Activated T-cell treated with anti-CD3 and anti-CD28 coated beads, Interleukin-2, amount 50 U/mL, for 4 hours (primary cell): ENCODE data around the gene PSMD5. TPM values are rescaled to one million over a fixed set of nuclear protein-coding genes. Genes with fewer than 3 reads are reported as not detected.
A peak's percentile ranks its signal among the peaks of the same experiment; 100 is the strongest.

Experiments
- ATAC-seq, 2 donors: fragments of 200-7000 bp; cut with Tn5 transposase; one replicate each; pipeline ENCODE4 v1.10.0; 2021
- DNase-seq: peaks from one replicate; pipeline ENCODE4 v3.0.0-alpha.2; 2020
- H3K27me3 Mint-ChIP-seq: one replicate; pipeline ENCODE4 v1.8.0; 2021; ENCODE audit warnings: low read depth, mixed read lengths
- H3K36me3 Mint-ChIP-seq: one replicate; pipeline ENCODE4 v1.8.0; 2022; ENCODE audit warnings: mixed read lengths; ENCODE audit not compliant: insufficient read depth
- H3K4me1 Mint-ChIP-seq: one replicate; pipeline ENCODE4 v1.8.0; 2021; ENCODE audit warnings: low read depth, mixed read lengths
- H3K4me3 Mint-ChIP-seq: one replicate; pipeline ENCODE4 v1.8.0; 2021; ENCODE audit warnings: mild to moderate bottlenecking, moderate library complexity, mixed read lengths
- H3K9me3 Mint-ChIP-seq: one replicate; pipeline ENCODE4 v1.8.0; 2021; ENCODE audit warnings: mixed read lengths
- total RNA-seq, 3 donors: library from RNA; stranded (reverse); gene quantifications; one replicate each; pipeline ENCODE4 v1.2.1, GENCODE V29; 2021

The PSMD5 gene
- total RNA-seq, 3 donors from 2014 or later, result 64.3 to 75.9 (median 73.3) TPM

DNA sequence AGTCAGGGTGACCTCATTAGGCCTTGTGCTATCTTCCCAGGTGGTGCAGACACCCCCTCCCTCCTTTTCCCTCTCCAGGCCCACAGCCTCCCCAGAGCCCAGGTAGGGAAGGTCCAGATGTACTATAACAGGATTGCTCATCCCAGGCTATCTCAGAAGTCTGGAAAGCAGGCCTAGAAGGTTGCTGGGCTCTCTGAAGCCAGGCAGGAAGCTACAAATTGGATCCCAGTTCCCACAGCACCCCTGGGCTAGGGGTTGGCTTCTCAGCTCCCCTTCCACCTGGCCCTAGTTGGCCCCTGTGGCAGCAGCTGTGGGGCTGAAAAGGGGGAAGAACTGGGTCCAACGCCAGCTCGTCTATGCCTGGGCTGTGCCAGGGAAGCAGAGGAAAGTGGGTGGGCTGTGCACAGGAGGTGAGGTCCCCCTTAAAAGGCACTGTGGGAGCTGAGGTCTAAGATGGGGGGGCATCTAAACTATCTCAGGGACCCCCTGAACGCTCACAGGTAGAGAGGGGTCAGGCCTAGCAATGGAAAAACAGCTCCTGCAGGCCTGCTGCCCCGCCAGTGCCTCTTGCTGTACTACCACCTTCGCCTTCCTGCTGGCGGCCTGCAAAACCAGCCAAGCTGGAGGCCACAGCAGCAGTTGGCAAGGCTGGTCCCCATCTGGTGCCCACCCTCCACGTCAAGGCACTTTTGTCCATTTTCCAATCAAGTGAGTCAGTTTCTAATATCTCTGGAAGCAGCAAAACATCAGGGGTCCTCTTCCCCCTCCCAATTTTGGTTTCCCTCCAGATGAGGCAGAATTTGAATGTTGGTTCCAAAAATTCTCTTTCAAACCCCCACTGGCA, 13.3 kb upstream of the PSMD5 start:
- Mint-ChIP-seq H3K4me3 (no peak overlapping the region), H3K27me3 (no peaks in the 10 kb centered on the region), H3K4me1 (no peaks in the 10 kb centered on the region), H3K36me3 (peaks cover 23% of the 10 kb centered on the region), H3K9me3 (no peaks in the 10 kb centered on the region)
- no peak for DNase-seq
- no peak for ATAC-seq

DNA sequence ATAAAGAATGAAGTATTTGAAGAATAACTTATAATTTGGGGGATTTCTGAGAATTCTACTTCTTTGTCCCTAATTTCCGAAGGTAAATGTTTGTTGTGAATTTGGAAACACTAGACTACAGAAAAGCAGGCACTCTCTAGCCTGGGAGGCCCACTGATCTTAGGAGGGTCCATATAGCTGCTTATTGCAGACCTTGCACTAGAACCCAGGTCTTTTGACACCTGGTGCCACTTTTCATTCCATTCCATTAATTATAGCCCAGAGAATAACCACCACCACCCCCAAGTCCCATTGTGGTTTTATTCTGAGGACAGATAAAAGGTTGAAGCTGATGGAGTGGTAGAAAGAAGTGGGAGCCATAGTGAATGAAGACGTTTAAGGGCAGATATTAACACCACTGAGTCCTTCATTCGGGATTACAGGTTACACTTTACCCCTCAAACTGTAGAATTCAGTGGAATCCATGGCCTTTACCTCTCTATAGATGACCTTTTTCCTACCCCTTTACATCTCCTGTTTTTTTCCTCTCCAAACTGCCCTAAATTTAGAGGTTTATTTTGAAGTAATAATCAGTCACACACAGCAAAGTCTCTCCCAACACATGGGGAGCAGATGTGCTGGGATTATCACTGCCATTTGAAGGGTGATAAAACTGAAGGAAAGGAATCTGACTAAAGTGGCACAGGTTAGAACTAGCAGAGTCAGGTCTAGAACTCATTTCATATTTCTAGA, 12.0 kb upstream of the PSMD5 start:
- Mint-ChIP-seq H3K4me3 (no peak overlapping the region), H3K36me3 (peaks cover 15% of the 10 kb centered on the region), H3K4me1 (no peaks in the 10 kb centered on the region), H3K9me3 (no peaks in the 10 kb centered on the region), H3K27me3 (no peaks in the 10 kb centered on the region)
- no peak for DNase-seq
- ATAC-seq, result no peak

- Mint-ChIP-seq H3K9me3 (no peaks in the 10 kb centered on the region), H3K27me3 (no peaks in the 10 kb centered on the region), H3K4me3 (no peak overlapping the region), H3K4me1 (peaks cover 6% of the 10 kb centered on the region), H3K36me3 (peaks cover 13% of the 10 kb centered on the region)
- ATAC-seq (no peak), DNase-seq (no peak)
Observed at GRCh38 chr9:120853198-120853597, 10.5 kb upstream of the PSMD5 start.

DNA sequence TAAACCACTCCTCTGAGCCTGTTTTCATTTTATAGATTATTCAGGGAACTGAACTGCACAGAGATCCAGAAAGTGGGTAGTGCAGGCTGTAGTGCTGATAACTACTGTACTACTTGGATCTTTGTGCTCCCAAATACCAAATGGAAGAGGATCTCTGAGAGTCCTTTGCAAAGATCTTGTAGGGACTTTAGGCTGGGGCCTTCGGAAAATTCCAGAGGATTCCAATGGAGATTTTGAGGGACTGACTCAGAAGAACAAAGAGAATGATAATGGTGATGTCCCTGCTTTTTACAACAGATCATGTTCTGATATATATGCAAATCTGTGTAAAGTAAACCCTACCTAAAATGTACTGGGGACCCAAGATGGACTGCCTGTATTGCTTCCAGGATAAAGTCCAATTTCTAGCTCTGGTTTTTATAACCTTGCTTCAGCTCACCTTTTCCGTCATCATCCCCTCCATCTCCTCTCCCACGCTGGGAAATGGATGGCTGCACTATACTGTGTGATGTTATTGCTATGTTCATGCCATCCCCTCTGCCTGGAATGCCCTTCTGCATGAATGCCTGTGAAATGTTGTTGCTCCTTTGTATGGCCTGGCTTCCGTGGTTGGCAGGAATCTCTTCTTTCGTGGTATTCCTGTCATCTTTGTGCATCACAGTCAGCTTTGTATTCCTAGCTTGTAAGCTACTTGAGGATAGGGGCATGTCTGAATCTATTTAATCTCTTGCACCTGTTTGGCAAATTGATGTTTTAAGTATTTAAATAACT, 9.7 kb upstream of the PSMD5 start:
- DNase-seq, result no peak
- H3K4me1 Mint-ChIP-seq, result peaks cover 14% of the 10 kb centered on the region

DNA sequence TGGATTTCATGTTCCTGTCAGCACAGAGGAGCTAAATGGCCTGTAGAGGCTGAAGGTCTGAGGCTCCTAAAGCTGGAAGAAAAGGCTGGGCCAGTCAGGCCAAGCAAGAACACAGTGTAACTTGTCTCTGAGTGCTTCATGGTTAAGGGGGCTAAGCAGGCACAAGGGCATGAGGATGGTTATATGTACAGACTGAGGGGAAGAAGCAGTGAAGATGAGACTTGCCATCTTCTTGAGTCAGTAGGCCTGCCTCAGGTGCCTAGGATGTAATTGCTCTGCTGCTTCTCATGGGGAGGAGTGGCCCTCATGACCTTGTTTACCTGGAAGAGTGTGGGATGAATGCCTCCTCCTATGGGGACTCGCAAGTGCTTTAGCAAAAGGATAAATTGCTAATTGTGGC, 8.7 kb upstream of the PSMD5 start:
- Mint-ChIP-seq H3K27me3 (no peaks in the 10 kb centered on the region), H3K4me1 (peaks cover 23% of the 10 kb centered on the region), H3K9me3 (no peaks in the 10 kb centered on the region), H3K4me3 (no peak overlapping the region), H3K36me3 (peaks cover 4% of the 10 kb centered on the region)
- ATAC-seq, result no peak
- no peak for DNase-seq

More for the DNA sequence above, 9.7 kb upstream of the PSMD5 start:
- Mint-ChIP-seq H3K27me3 (no peaks in the 10 kb centered on the region), H3K4me3 (no peak overlapping the region), H3K9me3 (no peaks in the 10 kb centered on the region), H3K36me3 (peaks cover 7% of the 10 kb centered on the region)
- no peak for ATAC-seq

DNA sequence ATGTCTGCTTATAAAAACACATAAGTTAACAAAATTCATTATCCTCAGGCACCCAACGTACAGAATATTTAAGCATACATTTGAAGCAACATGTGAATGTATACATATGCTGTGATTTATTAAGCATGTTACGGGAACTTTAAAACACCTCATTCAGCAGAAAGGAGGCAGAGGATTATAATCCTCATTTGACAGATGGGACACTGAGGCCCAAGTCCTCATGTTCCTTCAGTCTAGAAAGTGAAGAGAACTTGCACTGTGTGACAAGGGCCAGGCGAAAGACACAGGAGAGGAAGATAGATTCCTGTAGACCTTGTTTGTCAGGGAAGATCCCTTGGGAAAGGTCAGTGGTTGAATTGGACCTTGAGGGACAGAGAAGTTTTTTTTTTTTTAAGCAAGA, 7.6 kb upstream of the PSMD5 start:
- no peaks in the 10 kb centered on the region for H3K27me3 Mint-ChIP-seq
- H3K36me3 Mint-ChIP-seq, result peaks cover 3% of the 10 kb centered on the region
- H3K9me3 Mint-ChIP-seq, result no peaks in the 10 kb centered on the region
- ATAC-seq, result no peak
- H3K4me1 Mint-ChIP-seq, result peaks cover 35% of the 10 kb centered on the region
- no peak overlapping the region for H3K4me3 Mint-ChIP-seq
- DNase-seq, result no peak

- H3K9me3 Mint-ChIP-seq, result no peaks in the 10 kb centered on the region
- H3K36me3 Mint-ChIP-seq, result peaks cover 2% of the 10 kb centered on the region
- DNase-seq (no peak), ATAC-seq (no peak)
- H3K27me3 Mint-ChIP-seq, result no peaks in the 10 kb centered on the region
- peaks cover 68% of the 10 kb centered on the region for H3K4me1 Mint-ChIP-seq
- H3K4me3 Mint-ChIP-seq, result peak overlapping the region; percentile 29
Observed at GRCh38 chr9:120846906-120847305, 4.2 kb upstream of the PSMD5 start.

GRCh38 chr9:120846251-120846889, 3.6 kb upstream of the PSMD5 start:
- Mint-ChIP-seq H3K4me1 (peaks cover 73% of the 10 kb centered on the region), H3K9me3 (no peaks in the 10 kb centered on the region), H3K27me3 (no peaks in the 10 kb centered on the region), H3K4me3 (peak overlapping the region; percentile 68), H3K36me3 (peaks cover 7% of the 10 kb centered on the region)
- ATAC-seq, result peak; percentile 38 to 41
- DNase-seq, result no peak

DNA sequence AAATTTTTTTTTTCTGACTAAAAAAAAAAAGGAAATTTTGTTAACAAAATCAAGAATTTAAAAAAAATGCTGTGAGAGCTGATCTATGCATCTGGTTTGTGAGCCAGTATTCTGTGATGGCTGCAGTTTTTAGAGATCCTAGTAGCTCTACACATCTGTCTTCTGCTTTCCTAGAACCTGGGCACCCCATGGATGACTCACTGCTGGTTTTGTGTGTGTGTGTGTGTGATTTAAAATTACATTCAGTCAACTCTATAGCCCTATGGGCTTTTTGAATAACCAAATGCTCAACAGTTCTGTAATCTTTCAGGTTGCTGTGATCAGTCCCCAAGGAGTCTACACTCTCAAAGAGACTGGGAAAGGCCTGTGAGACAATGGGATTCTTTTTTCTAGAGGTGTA, 2.5 kb upstream of the PSMD5 start:
- DNase-seq, result peak; percentile 27
- Mint-ChIP-seq H3K27me3 (no peaks in the 10 kb centered on the region), H3K36me3 (peaks cover 9% of the 10 kb centered on the region), H3K4me1 (peaks cover 75% of the 10 kb centered on the region), H3K9me3 (no peaks in the 10 kb centered on the region), H3K4me3 (peak overlapping the region; percentile 96)
- peak; percentile 19 to 23 for ATAC-seq

GRCh38 chr9:120841930-120842684, 615 bp downstream of the PSMD5 start:
- DNase-seq, result no peak
- Mint-ChIP-seq H3K36me3 (peaks cover 28% of the 10 kb centered on the region), H3K9me3 (no peaks in the 10 kb centered on the region), H3K4me1 (peaks cover 78% of the 10 kb centered on the region), H3K27me3 (no peaks in the 10 kb centered on the region), H3K4me3 (peak overlapping the region; percentile 96)
- peak in 1 of 2 donors; percentile 2 for ATAC-seq

- DNase-seq (no peak), ATAC-seq (no peak)
- peaks cover 37% of the 10 kb centered on the region for H3K36me3 Mint-ChIP-seq
- peak overlapping the region; percentile 25 for H3K4me3 Mint-ChIP-seq
- H3K9me3 Mint-ChIP-seq, result no peaks in the 10 kb centered on the region
- H3K4me1 Mint-ChIP-seq, result peaks cover 52% of the 10 kb centered on the region
- no peaks in the 10 kb centered on the region for H3K27me3 Mint-ChIP-seq
Observed at GRCh38 chr9:120839146-120839545, 3.6 kb downstream of the PSMD5 start.

- peaks cover 42% of the 10 kb centered on the region for H3K36me3 Mint-ChIP-seq
- DNase-seq, result no peak
- no peak for ATAC-seq
- no peaks in the 10 kb centered on the region for H3K9me3 Mint-ChIP-seq
- peaks cover 41% of the 10 kb centered on the region for H3K4me1 Mint-ChIP-seq
- H3K27me3 Mint-ChIP-seq, result no peaks in the 10 kb centered on the region
- H3K4me3 Mint-ChIP-seq, result no peak overlapping the region
Observed at GRCh38 chr9:120837921-120838320, 4.8 kb downstream of the PSMD5 start.

- Mint-ChIP-seq H3K36me3 (peaks cover 50% of the 10 kb centered on the region), H3K4me1 (peaks cover 12% of the 10 kb centered on the region), H3K27me3 (no peaks in the 10 kb centered on the region), H3K4me3 (no peak overlapping the region), H3K9me3 (no peaks in the 10 kb centered on the region)
- DNase-seq (no peak), ATAC-seq (no peak)
Observed at GRCh38 chr9:120833325-120833724, 9.4 kb downstream of the PSMD5 start.
